ENCODE measurements around the gene OPA1. TPM values are rescaled to one million over a fixed set of nuclear protein-coding genes. Genes with fewer than 3 reads are reported as not detected.
A peak's percentile ranks its signal among the peaks of the same experiment; 100 is the strongest.

Gene OPA1
- total RNA-seq, 1 experiment from 2014 or later = 93.8 TPM

DNA sequence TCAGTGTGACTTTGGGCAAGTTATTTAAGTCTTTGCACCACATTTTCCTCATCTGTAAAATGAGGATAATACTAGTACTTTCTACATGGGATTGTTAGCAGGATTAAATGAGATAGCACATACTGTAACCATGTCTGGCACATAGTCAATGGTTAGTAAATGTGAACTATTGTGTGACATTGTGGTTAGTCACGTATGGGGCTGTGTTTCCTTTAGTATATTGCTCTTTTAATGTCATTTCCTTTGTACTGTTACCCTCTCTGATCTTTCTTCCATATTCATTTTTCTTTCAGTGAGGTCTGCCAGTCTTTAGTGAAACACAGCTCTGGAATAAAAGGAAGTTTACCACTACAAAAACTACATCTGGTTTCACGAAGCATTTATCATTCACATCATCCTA lies 21.4 kb downstream of the OPA1 start:
- Histone ChIP-seq H3K9ac (ENCODE audit: low read length) (no peak overlapping the region), H3K4me2 (ENCODE audit: low read length) (no peak overlapping the region), H2AFZ (ENCODE audit: low read length) (no peak overlapping the region), H4K20me1 (ENCODE audit: low read length) (no peaks in the 10 kb centered on the region), H3K79me2 (ENCODE audit: low read length) (peaks cover 40% of the 10 kb centered on the region), H3K4me3 (ENCODE audit: low read length) (no peak overlapping the region), H3K9me3 (ENCODE audit: low read length) (no peaks in the 10 kb centered on the region), H3K4me1 (ENCODE audit: insufficient read depth, low read length) (no peaks in the 10 kb centered on the region), H3K27me3 (ENCODE audit: low read length) (no peaks in the 10 kb centered on the region), H3K9me2 (replicated peaks; ENCODE audit: low read length) (no peaks in the 10 kb centered on the region), H3K36me3 (ENCODE audit: low read depth, low read length) (peaks cover 54% of the 10 kb centered on the region), H3K27ac (ENCODE audit: low read length) (no peak overlapping the region), H3F3A (ENCODE audit: low read length, unreplicated experiment) (no peaks in the 10 kb centered on the region)
- intact Hi-C loops (cut with micrococcal nuclease) = no loop called here
- no TSS peak for BruUV-seq (replicated peaks)
- peak; percentile 15 for DNase-seq
- CTCF ChIA-PET = no interaction called here
- no peak for ATAC-seq
- TF ChIP-seq, protein P1, sequence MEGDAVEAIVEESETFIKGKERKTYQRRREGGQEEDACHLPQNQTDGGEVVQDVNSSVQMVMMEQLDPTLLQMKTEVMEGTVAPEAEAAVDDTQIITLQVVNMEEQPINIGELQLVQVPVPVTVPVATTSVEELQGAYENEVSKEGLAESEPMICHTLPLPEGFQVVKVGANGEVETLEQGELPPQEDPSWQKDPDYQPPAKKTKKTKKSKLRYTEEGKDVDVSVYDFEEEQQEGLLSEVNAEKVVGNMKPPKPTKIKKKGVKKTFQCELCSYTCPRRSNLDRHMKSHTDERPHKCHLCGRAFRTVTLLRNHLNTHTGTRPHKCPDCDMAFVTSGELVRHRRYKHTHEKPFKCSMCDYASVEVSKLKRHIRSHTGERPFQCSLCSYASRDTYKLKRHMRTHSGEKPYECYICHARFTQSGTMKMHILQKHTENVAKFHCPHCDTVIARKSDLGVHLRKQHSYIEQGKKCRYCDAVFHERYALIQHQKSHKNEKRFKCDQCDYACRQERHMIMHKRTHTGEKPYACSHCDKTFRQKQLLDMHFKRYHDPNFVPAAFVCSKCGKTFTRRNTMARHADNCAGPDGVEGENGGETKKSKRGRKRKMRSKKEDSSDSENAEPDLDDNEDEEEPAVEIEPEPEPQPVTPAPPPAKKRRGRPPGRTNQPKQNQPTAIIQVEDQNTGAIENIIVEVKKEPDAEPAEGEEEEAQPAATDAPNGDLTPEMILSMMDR (conservative IDR thresholded peaks at IDR 0.05; ENCODE audit: low read depth, low read length) = no peak
- TF ChIP-seq EZH2phosphoT487 (IDR thresholded peaks at IDR 0.05; ENCODE audit: borderline replicate concordance, low read length) = no peak
- no peak for TF ChIP-seq EZH2 (IDR thresholded peaks at IDR 0.05; ENCODE audit: low read length, unreplicated experiment)
- POLR2A ChIA-PET (ENCODE audit: unreplicated experiment) = interaction anchor here (0.6 kb wide), 2 partner anchors 125 to 560 kb away, joined by 3 to 4 read pairs; no protein-coding TSS in a partner anchor

DNA sequence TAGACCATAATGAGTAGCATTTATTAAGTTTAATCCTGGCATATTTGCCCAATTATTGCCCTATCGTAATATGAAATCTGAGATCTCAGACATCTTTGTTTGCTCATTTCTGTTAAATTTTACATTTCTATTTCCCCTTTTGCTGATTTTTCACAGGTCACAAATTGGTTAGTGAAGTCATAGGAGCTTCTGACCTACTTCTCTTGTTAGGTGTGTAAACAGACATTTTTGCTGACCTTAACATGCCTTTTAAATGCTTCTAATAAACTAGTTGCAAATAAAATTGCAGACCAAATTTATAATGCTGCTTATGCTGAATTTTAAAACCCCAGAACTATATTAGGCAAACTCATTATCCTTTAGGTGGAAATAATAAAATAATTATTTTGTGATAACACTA lies 24.6 kb downstream of the OPA1 start:
- Histone ChIP-seq H3K27me3 (ENCODE audit: low read length) (no peaks in the 10 kb centered on the region), H3F3A (ENCODE audit: low read length, unreplicated experiment) (no peaks in the 10 kb centered on the region), H3K9me3 (ENCODE audit: low read length) (no peaks in the 10 kb centered on the region), H3K4me1 (ENCODE audit: insufficient read depth, low read length) (no peaks in the 10 kb centered on the region), H3K27ac (ENCODE audit: low read length) (no peak overlapping the region), H3K4me3 (ENCODE audit: low read length) (no peak overlapping the region), H4K20me1 (ENCODE audit: low read length) (no peaks in the 10 kb centered on the region), H3K9me2 (replicated peaks; ENCODE audit: low read length) (no peaks in the 10 kb centered on the region), H3K79me2 (ENCODE audit: low read length) (peaks cover 22% of the 10 kb centered on the region), H2AFZ (ENCODE audit: low read length) (no peak overlapping the region), H3K36me3 (ENCODE audit: low read depth, low read length) (peaks cover 59% of the 10 kb centered on the region), H3K9ac (ENCODE audit: low read length) (no peak overlapping the region), H3K4me2 (ENCODE audit: low read length) (no peak overlapping the region)
- ChIA-PET CTCF (no interaction called here), POLR2A (ENCODE audit: unreplicated experiment) (interaction anchor here (0.7 kb wide), 1 partner anchor 59 kb away, joined by 5 read pairs; no protein-coding TSS in a partner anchor)
- TF ChIP-seq, protein P1 (conservative IDR thresholded peaks at IDR 0.05; ENCODE audit: low read depth, low read length) = no peak
- TF ChIP-seq EZH2 (IDR thresholded peaks at IDR 0.05; ENCODE audit: low read length, unreplicated experiment) (no peak), EZH2phosphoT487 (IDR thresholded peaks at IDR 0.05; ENCODE audit: borderline replicate concordance, low read length) (no peak)
- intact Hi-C loops (cut with micrococcal nuclease) = no loop called here
- DNase-seq (no peak), ATAC-seq (no peak)
- BruUV-seq (replicated peaks) = no TSS peak

DNA sequence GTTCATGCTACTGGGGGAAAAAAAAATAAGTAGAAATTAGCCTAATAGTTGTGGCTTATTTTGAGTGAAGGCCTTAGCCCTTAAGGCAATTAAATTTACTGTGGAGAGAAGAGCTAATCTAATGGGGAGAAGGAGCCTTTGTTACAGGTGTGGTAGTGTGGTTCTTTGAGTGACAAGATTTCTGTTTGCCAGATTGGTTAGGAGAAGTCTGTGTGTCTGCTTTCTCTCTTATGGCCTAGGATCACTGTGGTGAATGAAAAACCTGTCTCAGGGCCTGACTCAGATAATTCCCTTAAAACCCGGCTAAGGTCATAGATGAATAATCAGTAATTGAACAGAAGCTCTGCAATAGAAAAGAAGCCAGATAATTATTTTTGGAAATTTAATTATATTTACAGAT lies 27.0 kb downstream of the OPA1 start:
- ChIA-PET POLR2A (ENCODE audit: unreplicated experiment) (no interaction called here), CTCF (no interaction called here)
- no peaks in the 10 kb centered on the region for H3K79me2 ChIP-seq (ENCODE audit: low read length)
- DNase-seq (no peak), ATAC-seq (peak; percentile 15; the same call in 1 of the 2 replicates)
- TF ChIP-seq, protein P1 (conservative IDR thresholded peaks at IDR 0.05; ENCODE audit: low read depth, low read length) = no peak
- no peak for TF ChIP-seq EZH2phosphoT487 (IDR thresholded peaks at IDR 0.05; ENCODE audit: borderline replicate concordance, low read length)
- TF ChIP-seq EZH2 (IDR thresholded peaks at IDR 0.05; ENCODE audit: low read length, unreplicated experiment) = no peak
- H2AFZ ChIP-seq (ENCODE audit: low read length) = no peak overlapping the region
- H3K4me1 ChIP-seq (ENCODE audit: insufficient read depth, low read length) = no peaks in the 10 kb centered on the region
- no peaks in the 10 kb centered on the region for H3K27me3 ChIP-seq (ENCODE audit: low read length)
- H3K9me3 ChIP-seq (ENCODE audit: low read length) = no peaks in the 10 kb centered on the region
- peaks cover 50% of the 10 kb centered on the region for H3K36me3 ChIP-seq (ENCODE audit: low read depth, low read length)
- no peak overlapping the region for H3K4me3 ChIP-seq (ENCODE audit: low read length)
- no peak overlapping the region for H3K4me2 ChIP-seq (ENCODE audit: low read length)
- no peak overlapping the region for H3K27ac ChIP-seq (ENCODE audit: low read length)
- intact Hi-C loops (cut with micrococcal nuclease) = no loop called here
- BruUV-seq (replicated peaks) = no TSS peak
- no peak overlapping the region for H3K9ac ChIP-seq (ENCODE audit: low read length)
- no peaks in the 10 kb centered on the region for H4K20me1 ChIP-seq (ENCODE audit: low read length)
- no peaks in the 10 kb centered on the region for H3K9me2 ChIP-seq (replicated peaks; ENCODE audit: low read length)
- H3F3A ChIP-seq (ENCODE audit: low read length, unreplicated experiment) = no peaks in the 10 kb centered on the region
